Activated T-cell treated with anti-CD3 and anti-CD28 coated beads, Interleukin-2, amount 50 U/mL, for 72 hours (primary cell): ENCODE results near the gene FAM168A. TPM values are rescaled to one million over a fixed set of nuclear protein-coding genes. Genes with fewer than 3 reads are reported as not detected.
A peak's percentile ranks its signal among the peaks of the same experiment; 100 is the strongest.
"Not testable (repeated sequence)": the region's sequence is repeated elsewhere in the genome, so short reads cannot be mapped to it uniquely, and the experiment has no call there.

Experiments used
- ATAC-seq, 2 donors: fragments of 150-1000 bp; cut with Tn5 transposase; replicated peaks in 1 of 2; 2 replicates each; pipeline ENCODE4 v1.10.0; 2021; ENCODE audit warnings: moderate library complexity in 2 of 2, mild to moderate bottlenecking in 1 of 2
- DNase-seq, 2 donors: peaks; one replicate each; pipeline ENCODE4 v3.0.0; 2021 to 2022; ENCODE audit warnings: mixed read lengths in 1 of 2
- H3K27ac Mint-ChIP-seq: one replicate; pipeline ENCODE4 v1.8.0; 2022; ENCODE audit warnings: mild to moderate bottlenecking, moderate library complexity, mixed read lengths
- H3K27me3 Mint-ChIP-seq: one replicate; pipeline ENCODE4 v1.8.0; 2022; ENCODE audit warnings: low read depth, mixed read lengths
- H3K36me3 Mint-ChIP-seq, 2 donors: one replicate each; pipeline ENCODE4 v1.8.0; 2022; ENCODE audit warnings: mixed read lengths in 2 of 2, mild to moderate bottlenecking in 1 of 2; ENCODE audit not compliant: insufficient read depth in 2 of 2
- H3K4me1 Mint-ChIP-seq: one replicate; pipeline ENCODE4 v1.8.0; 2022; ENCODE audit warnings: low read depth, mixed read lengths
- H3K4me3 Mint-ChIP-seq, 2 donors: one replicate each; pipeline ENCODE4 v1.8.0; 2022; ENCODE audit warnings: mild to moderate bottlenecking in 2 of 2, mixed read lengths in 2 of 2, moderate library complexity in 2 of 2
- H3K9me3 Mint-ChIP-seq, 2 donors: one replicate each; pipeline ENCODE4 v1.8.0; 2022; ENCODE audit warnings: mixed read lengths in 2 of 2
- total RNA-seq, 2 donors: library from RNA; stranded (reverse); gene quantifications; one replicate each; pipeline ENCODE4 v1.2.3, GENCODE V29; 2022

FAM168A gene
- total RNA-seq, 2 donors from 2014 or later: 21.5 to 23.5 TPM

- DNase-seq (no peak), ATAC-seq (no peak)
- H3K27ac Mint-ChIP-seq: no peak overlapping the region
- no peaks in the 10 kb centered on the region for H3K9me3 Mint-ChIP-seq
- H3K27me3 Mint-ChIP-seq: no peaks in the 10 kb centered on the region
- no peak overlapping the region for H3K4me3 Mint-ChIP-seq
- peaks cover 26% of the 10 kb centered on the region for H3K4me1 Mint-ChIP-seq
- H3K36me3 Mint-ChIP-seq: peaks cover 0 to 1% of the 10 kb centered on the region in 2 donors
Measured at GRCh38 chr11:73585834-73586575, 11.9 kb downstream of the FAM168A start.

GRCh38 chr11:73584831-73585230, 13.1 kb downstream of the FAM168A start:
- Mint-ChIP-seq H3K36me3 (peaks cover 0 to 4% of the 10 kb centered on the region in 2 donors), H3K27ac (no peak overlapping the region), H3K4me3 (no peak overlapping the region), H3K9me3 (peaks cover 0 to 2% of the 10 kb centered on the region in 2 donors), H3K4me1 (peaks cover 36% of the 10 kb centered on the region), H3K27me3 (no peaks in the 10 kb centered on the region)
- no peak for ATAC-seq
- DNase-seq: no peak

GRCh38 chr11:73582653-73583052, 15.3 kb downstream of the FAM168A start:
- DNase-seq (no peak), ATAC-seq (no peak)
- no peak overlapping the region for H3K27ac Mint-ChIP-seq
- H3K4me3 Mint-ChIP-seq: no peak overlapping the region
- H3K36me3 Mint-ChIP-seq: peaks cover 1 to 4% of the 10 kb centered on the region in 2 donors
- peaks cover 55% of the 10 kb centered on the region for H3K4me1 Mint-ChIP-seq
- peaks cover 0 to 2% of the 10 kb centered on the region in 2 donors for H3K9me3 Mint-ChIP-seq
- H3K27me3 Mint-ChIP-seq: no peaks in the 10 kb centered on the region

- peaks cover 62% of the 10 kb centered on the region for H3K4me1 Mint-ChIP-seq
- not testable (repeated sequence) for H3K27me3 Mint-ChIP-seq, DNase-seq, H3K36me3 Mint-ChIP-seq, ATAC-seq, H3K4me3 Mint-ChIP-seq, H3K9me3 Mint-ChIP-seq, H3K27ac Mint-ChIP-seq
Measured at GRCh38 chr11:73580749-73581148, 17.2 kb downstream of the FAM168A start.

GRCh38 chr11:73579641-73580434, 18.1 kb downstream of the FAM168A start:
- Mint-ChIP-seq H3K27me3 (no peaks in the 10 kb centered on the region), H3K27ac (no peak overlapping the region), H3K9me3 (peaks cover 0 to 2% of the 10 kb centered on the region in 2 donors), H3K4me3 (peak overlapping the region in 1 of 2 donors; percentile 20), H3K4me1 (peaks cover 59% of the 10 kb centered on the region), H3K36me3 (peaks cover 1 to 4% of the 10 kb centered on the region in 2 donors)
- ATAC-seq (no peak), DNase-seq (no peak)

GRCh38 chr11:73578592-73579185, 19.2 kb downstream of the FAM168A start:
- Mint-ChIP-seq H3K4me1 (peaks cover 57% of the 10 kb centered on the region), H3K27ac (peak overlapping the region; percentile 87)

GRCh38 chr11:73577496-73577917, 20.4 kb downstream of the FAM168A start:
- Mint-ChIP-seq H3K4me3 (peak overlapping the region; percentile 49 to 53), H3K4me1 (peaks cover 53% of the 10 kb centered on the region), H3K36me3 (peaks cover 1 to 3% of the 10 kb centered on the region in 2 donors), H3K27me3 (no peaks in the 10 kb centered on the region), H3K9me3 (peaks cover 0 to 2% of the 10 kb centered on the region in 2 donors), H3K27ac (no peak overlapping the region)
- peak; percentile 77 to 78 for ATAC-seq
- peak; percentile 6 to 8 for DNase-seq

More at GRCh38 chr11:73578592-73579185, 19.2 kb downstream of the FAM168A start:
- H3K36me3 Mint-ChIP-seq: peaks cover 1 to 4% of the 10 kb centered on the region in 2 donors
- H3K9me3 Mint-ChIP-seq: peaks cover 0 to 2% of the 10 kb centered on the region in 2 donors
- H3K4me3 Mint-ChIP-seq: peak overlapping the region in 1 of 2 donors; percentile 71
- DNase-seq (peak; percentile 22 to 30), ATAC-seq (peak; percentile 91 to 92)
- no peaks in the 10 kb centered on the region for H3K27me3 Mint-ChIP-seq

- ATAC-seq (no peak), DNase-seq (no peak)
- Mint-ChIP-seq H3K4me3 (no peak overlapping the region), H3K36me3 (peaks cover 1 to 3% of the 10 kb centered on the region in 2 donors), H3K27ac (no peak overlapping the region), H3K9me3 (peaks cover 0 to 2% of the 10 kb centered on the region in 2 donors), H3K27me3 (no peaks in the 10 kb centered on the region), H3K4me1 (peaks cover 44% of the 10 kb centered on the region)
Measured at GRCh38 chr11:73576185-73576614, 21.7 kb downstream of the FAM168A start.

GRCh38 chr11:73571982-73572381, 25.9 kb downstream of the FAM168A start:
- H3K4me3 Mint-ChIP-seq, H3K36me3 Mint-ChIP-seq, DNase-seq, H3K4me1 Mint-ChIP-seq, ATAC-seq, H3K9me3 Mint-ChIP-seq, H3K27ac Mint-ChIP-seq, H3K27me3 Mint-ChIP-seq: not testable (repeated sequence)

GRCh38 chr11:73570415-73571114, 27.3 kb downstream of the FAM168A start:
- no peaks in the 10 kb centered on the region for H3K36me3 Mint-ChIP-seq
- H3K27ac Mint-ChIP-seq: no peak overlapping the region
- no peaks in the 10 kb centered on the region for H3K9me3 Mint-ChIP-seq
- H3K4me3 Mint-ChIP-seq: no peak overlapping the region
- DNase-seq (no peak), ATAC-seq (no peak)
- no peaks in the 10 kb centered on the region for H3K27me3 Mint-ChIP-seq
- H3K4me1 Mint-ChIP-seq: no peaks in the 10 kb centered on the region

GRCh38 chr11:73566977-73567755, 30.7 kb downstream of the FAM168A start:
- no peak for DNase-seq
- no peaks in the 10 kb centered on the region for H3K36me3 Mint-ChIP-seq
- H3K9me3 Mint-ChIP-seq: no peaks in the 10 kb centered on the region
- no peaks in the 10 kb centered on the region for H3K27me3 Mint-ChIP-seq
- ATAC-seq: no peak
- H3K4me1 Mint-ChIP-seq: no peaks in the 10 kb centered on the region
- no peak overlapping the region for H3K27ac Mint-ChIP-seq
- H3K4me3 Mint-ChIP-seq: no peak overlapping the region

- Mint-ChIP-seq H3K36me3 (no peaks in the 10 kb centered on the region), H3K4me3 (no peak overlapping the region), H3K27ac (no peak overlapping the region), H3K9me3 (no peaks in the 10 kb centered on the region), H3K27me3 (no peaks in the 10 kb centered on the region), H3K4me1 (no peaks in the 10 kb centered on the region)
- no peak for ATAC-seq
- DNase-seq: no peak
Measured at GRCh38 chr11:73566422-73566821, 31.5 kb downstream of the FAM168A start.
